CD4-positive, alpha-beta T cell treated with Interleukin-17A for 1 hour (primary cell): Measurements from ENCODE around the gene GPRASP1.
"Not testable (repeated sequence)": the region's sequence is repeated elsewhere in the genome, so short reads cannot be mapped to it uniquely, and the experiment has no call there.

Experiments
- DNase-seq: peaks from one replicate; pipeline ENCODE4 v3.0.0-alpha.2; 2020

Gene GPRASP1

GRCh38 chrX:102651242-102652011 is at the start of gene GPRASP1:
Gene GPRASP1, plus strand, starts transcription at chrX:102651483. Its CDS starts 2,431 bp downstream, at chrX:102653914.
- peak; percentile 70 for DNase-seq

- no peak for DNase-seq
These were observed 47.0 kb upstream of the GPRASP1 start for GRCh38 chrX:102604327-102604726.

GRCh38 chrX:102606115-102606514 is 45.2 kb upstream of the GPRASP1 start:
- DNase-seq, result no peak

GRCh38 chrX:102610905-102611304 is 40.4 kb upstream of the GPRASP1 start:
- no peak for DNase-seq

GRCh38 chrX:102624105-102624504 is 27.2 kb upstream of the GPRASP1 start:
- no peak for DNase-seq

- DNase-seq, result no peak
These were observed 23.6 kb upstream of the GPRASP1 start for GRCh38 chrX:102627640-102628039.

- DNase-seq, result no peak
These were observed 13.7 kb upstream of the GPRASP1 start for GRCh38 chrX:102637561-102637960.

GRCh38 chrX:102650903-102651241 is 411 bp upstream of the GPRASP1 start:
- DNase-seq, result no peak

GRCh38 chrX:102652031-102652688 is 877 bp downstream of the GPRASP1 start:
- DNase-seq, result peak; percentile 80

GRCh38 chrX:102654696-102655095 is 3.4 kb downstream of the GPRASP1 start:
- DNase-seq, result no peak

- no peak for DNase-seq
These were observed 7.3 kb downstream of the GPRASP1 start for GRCh38 chrX:102658556-102658955.

- DNase-seq, result peak; percentile 82
These were observed 8.8 kb downstream of the GPRASP1 start for GRCh38 chrX:102659790-102660757.

- not testable (repeated sequence) for DNase-seq
These were observed 12.5 kb downstream of the GPRASP1 start for GRCh38 chrX:102663820-102664219.

- not testable (repeated sequence) for DNase-seq
These were observed 15.8 kb downstream of the GPRASP1 start for GRCh38 chrX:102667034-102667433.

GRCh38 chrX:102669526-102669925 is 18.2 kb downstream of the GPRASP1 start:
- DNase-seq, result no peak

- no peak for DNase-seq
These were observed 21.6 kb downstream of the GPRASP1 start for GRCh38 chrX:102672856-102673255.

- DNase-seq, result not testable (repeated sequence)
These were observed 26.2 kb downstream of the GPRASP1 start for GRCh38 chrX:102677479-102677878.

GRCh38 chrX:102684772-102685520 is 33.7 kb downstream of the GPRASP1 start:
- DNase-seq, result no peak

- no peak for DNase-seq
These were observed 43.5 kb downstream of the GPRASP1 start for GRCh38 chrX:102694749-102695148.

- no peak for DNase-seq
These were observed 45.0 kb downstream of the GPRASP1 start for GRCh38 chrX:102696306-102696705.

- no peak for DNase-seq
These were observed 46.2 kb downstream of the GPRASP1 start for GRCh38 chrX:102697494-102697893.
